Central memory CD4-positive, alpha-beta T cell (primary cell): Measurements from ENCODE around the gene HCN1.

Experiments
- DNase-seq: peaks from one replicate; pipeline ENCODE4 v3.0.0; 2022
- total RNA-seq, 3 experiments: gene quantifications; one replicate each; lab custom pipeline; 2026; lab: John Stamatoyannopoulos, UW

HCN1 gene
- total RNA-seq = 0 to 0.11 (median 0) reads per million in 3 experiments

DNA sequence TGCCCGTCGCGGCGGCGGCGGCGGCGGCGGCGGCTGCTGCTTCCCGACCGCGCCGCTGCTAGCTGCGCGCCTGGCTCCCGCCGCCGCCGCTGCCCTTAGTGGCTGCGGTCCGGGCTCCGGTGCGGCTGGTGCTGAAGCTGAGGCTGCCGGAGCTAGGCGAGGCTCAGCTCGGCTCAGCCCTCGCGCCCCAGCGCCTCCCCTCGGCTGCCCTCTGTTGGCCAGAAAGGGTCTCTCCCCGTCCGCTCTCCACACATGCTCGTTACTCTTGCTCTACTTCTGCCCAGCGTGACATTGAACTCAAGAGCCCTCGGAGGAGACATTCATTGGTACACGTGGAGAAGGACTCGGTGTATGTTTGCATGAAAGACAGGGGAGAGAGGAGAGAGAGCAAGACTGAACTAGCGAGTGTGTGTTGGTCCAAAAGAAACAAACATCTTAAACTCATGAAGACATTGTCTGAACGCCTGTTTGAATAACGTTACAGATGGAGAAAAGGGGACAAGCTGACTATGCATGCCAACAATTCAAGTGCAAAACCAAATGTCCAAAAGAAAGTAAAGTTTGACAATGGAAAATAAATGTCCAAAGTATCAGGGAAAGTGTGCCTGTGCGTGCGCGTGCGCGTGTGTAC lies at the start of gene HCN1:
Gene HCN1 (minus strand): TSS at position 175 of the 631 bp plus-strand sequence.
- DNase-seq = no peak

DNA sequence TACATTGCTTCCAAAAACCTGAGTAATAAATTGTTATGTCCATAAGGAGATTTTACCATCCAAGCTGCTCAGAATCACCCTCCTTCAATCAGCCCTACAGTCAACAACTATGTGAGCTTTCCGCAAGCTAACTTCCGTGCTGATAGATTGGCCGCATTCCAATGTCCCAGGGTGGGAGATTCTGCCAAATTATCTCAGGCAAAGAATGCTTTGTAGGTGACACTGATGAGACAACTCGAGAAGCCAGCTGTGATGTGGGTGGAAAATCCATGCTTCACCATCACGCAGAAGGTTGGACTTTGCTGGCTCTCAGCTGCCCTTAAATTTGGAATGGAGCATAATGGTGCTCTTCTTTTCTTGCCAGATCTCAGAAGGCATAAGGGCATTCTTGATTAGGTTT lies 44.9 kb upstream of the HCN1 start:
- DNase-seq = no peak

DNA sequence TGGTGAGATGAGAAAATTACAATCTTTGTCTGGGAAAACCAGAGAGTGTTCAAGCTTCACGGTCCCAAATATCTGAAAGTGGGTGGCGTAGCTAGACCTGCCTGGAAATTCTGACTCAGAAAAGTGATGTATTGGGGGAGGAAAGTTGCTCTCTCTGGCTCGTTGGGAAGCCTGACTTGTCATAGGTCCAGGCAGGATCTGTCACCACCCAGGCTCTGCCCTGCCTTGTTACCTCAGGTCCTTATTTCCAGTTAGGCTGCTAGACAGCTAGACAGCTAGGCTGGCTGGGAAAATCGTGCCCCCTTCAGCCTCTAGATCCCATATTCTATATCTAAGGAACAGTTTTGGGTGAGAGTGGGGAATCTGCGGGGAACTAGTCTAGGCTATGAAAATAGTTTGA lies 41.0 kb upstream of the HCN1 start:
- no peak for DNase-seq

DNA sequence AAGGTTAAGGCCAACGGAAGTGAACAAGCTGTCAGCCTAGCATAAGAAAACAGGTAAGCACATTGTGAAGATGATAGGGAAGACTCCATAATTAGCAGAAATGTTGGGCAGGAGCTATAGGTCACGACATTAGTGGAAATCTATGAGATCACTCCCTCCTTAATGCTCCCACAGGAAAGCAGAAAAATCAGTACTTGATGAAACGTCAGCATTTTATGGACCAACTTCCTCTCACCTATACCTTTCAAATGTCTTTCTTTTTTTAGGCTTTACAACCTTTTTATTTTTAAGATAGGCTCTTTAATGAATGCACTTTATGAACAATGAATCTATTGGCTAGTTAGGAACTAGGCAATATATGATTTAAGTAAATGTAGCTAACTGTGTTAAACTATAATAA lies 29.4 kb upstream of the HCN1 start:
- DNase-seq = no peak

DNA sequence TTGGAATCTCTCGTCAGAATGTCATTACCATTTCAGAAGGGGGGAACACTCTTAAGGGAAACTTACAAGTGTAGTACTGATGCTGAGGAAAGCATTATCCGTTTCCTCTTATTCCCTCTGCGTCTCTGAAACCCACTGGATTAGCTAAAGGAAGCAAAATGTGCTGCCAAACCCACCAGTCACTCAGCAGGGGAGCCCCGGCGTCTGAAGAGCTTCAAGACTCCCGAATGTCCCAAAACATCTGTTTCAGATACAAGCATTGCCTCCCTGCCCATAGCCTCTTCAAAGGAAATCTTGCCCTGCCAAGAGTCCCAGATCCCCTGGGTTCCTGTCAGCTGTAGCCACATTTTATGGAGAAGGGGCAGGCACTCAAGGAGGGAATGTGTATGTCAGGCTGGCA lies 1.0 kb upstream of the HCN1 start:
- DNase-seq = no peak

DNA sequence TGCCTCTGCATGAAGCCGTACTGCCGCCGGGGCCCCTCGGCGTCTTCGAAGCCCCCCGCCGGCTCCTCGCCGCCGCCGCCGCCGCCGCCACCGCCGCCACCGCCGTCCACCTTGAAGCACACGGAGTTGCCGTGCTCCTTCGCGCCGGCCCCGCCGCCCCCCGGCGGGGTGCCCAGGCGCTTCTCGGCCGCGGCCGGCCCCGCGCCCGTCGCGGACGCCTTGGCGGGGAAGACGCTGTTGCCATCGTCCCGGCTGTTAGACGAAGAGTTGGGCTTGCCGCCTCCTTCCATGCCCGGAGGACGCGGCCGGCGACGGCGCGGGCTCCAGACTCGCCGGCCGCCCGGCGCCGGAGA lies 400 bp downstream of the HCN1 start:
- no peak for DNase-seq

DNA sequence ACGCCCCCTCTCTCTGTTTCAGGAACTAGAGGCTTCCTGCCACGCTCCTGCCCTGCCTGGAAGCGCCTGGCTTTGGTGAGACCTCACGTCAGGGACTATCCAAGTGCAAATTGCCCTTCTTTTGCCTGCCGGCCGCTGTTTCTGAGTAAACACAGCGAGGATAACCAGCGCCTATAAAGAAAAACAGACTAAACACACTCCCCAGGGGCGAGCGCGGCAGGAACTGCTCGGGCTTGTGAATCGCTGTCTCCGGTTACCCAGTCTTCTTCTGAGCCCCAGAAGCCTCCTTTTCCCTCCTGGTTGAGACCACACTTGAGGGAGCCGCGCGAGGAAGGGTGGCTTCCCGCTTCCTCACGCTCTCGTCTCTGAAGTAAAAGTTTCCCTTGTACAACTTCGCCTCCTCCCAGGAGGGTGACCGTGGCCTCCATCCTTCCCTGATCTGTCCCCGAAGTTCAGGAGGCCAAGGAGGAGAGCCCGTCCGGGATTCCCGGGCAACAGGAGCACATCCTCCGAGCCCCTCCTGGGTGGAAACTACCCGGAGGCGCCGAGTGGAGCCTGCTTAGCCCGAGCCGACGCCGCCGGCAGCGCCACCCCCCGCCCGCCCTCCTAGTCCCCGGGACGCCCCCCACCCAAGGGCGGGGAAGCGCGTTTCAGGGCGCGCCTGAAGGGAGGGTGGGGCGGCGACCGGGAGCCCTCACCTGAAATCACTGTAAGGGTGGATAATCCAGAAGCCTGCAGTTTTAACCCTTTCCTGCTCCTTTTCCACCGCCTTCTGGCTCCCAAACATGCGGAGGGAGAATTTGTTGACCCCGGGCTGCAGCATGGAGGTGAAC lies 993 bp downstream of the HCN1 start:
- DNase-seq = no peak

DNA sequence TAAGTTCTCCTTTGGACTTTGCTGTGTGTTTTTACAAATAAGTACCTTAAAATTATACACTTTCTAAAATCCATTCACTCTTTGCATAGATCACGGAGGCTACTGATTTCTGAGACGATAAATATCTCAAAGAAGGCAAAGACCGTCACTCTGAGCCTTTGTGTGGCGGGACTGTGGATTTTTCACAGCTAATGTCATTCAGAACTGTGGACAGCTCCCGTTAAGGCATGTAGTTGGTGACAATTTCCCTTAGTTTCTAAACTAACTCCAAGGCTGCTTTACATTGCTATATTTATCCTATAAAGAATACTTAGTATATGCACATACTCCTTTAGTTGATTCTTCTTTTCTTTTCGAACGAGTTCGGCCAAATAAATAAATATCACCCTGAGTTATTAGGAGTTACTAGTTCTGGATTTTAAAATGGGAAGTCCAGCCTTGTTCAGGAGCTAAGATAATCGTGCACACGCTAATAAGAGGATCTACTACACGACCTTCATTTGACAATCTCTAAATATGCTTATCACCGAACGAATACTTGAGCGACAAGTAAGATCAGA lies 1.8 kb downstream of the HCN1 start:
- no peak for DNase-seq

DNA sequence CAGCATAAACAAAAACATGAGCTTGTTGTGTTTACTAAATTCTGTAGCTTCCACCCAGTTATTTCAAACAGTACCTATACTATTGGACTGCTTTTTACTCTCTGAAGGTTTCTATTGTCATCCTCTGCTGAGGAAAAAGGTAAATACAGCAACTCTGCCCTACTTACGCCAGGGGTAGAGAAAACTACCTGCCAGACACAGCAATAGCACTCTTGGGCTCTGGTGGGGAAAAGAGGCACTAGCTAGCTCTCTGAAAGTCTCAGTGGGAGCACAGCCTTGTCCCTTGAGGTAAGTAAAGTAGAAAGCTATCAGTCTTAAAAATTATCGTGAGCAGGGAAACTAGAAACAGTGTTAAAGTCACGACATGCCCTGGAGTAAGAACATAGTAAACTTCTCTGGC lies 3.7 kb downstream of the HCN1 start:
- no peak for DNase-seq

DNA sequence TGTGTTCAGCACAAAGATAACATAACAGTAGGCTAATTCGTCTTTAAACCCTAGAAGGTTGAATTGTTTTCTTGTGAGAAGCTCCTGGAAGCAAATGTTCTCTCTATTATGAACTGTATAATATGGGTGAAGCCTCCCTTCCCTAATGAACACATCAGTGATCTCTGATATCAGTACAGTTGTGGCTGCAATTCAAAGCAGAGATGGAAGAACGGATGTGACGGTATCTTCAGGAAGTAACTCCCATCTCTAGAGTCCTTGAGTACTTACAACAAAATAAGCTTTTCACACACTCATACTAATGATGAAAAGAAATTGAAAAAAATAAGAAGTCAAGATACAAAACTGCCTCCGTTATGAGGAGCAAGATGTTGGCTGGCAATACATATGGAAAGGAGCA lies 4.5 kb downstream of the HCN1 start:
- no peak for DNase-seq

DNA sequence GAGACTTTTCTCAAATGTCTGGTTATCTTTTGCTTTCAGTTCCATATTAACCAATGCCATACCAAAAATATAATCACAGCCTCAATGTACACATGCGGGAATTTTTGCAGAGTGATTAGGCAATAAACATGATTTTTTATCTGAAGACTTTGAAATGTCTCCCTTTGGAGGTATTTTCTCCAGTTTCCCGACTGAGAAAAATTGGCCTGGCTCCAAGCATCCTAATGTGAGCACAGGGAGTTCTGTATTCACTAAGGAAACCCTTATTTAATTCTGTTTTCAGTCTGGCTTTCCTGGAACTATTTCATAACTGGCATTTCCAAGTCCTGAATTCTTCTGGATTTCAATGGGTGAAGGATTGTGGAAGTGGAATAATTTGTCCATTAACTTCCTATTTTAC lies 8.5 kb downstream of the HCN1 start:
- DNase-seq = no peak

DNA sequence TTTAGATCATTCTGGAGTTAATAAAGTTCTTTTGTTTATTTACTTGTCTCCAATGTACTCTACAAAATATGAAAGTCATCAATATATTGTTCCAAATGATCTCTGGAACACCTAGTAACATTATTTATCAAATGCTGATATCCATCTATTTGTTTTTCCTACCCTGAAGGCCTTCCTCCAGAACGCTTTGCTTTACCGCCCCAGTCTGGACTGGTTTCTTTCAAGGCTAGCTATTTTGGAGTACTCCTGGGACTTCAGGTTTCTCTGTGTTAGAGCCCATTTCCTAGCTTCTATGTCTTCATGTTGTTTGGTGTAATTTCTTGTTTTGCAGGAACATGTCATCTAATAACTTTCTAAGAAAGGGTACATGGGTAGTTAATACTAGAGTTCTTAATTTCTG lies 9.6 kb downstream of the HCN1 start:
- no peak for DNase-seq

DNA sequence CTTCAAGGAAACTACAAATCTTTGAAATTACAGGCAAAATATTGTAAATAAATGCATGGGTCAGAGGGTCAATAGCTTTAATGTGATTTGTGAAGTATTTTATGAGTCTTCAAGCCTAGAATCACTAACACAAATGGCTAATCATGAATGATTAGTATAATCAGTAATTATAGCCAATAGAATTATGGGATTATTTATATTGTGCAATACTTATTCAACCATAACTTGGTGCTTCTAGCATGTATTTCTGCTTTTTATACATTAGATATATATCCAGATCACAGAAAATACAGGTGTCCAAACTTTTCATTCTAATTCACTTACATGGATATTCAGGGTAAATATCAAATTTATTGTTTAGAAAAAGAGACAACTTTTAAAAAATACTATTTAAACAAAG lies 12.1 kb downstream of the HCN1 start:
- DNase-seq = no peak

DNA sequence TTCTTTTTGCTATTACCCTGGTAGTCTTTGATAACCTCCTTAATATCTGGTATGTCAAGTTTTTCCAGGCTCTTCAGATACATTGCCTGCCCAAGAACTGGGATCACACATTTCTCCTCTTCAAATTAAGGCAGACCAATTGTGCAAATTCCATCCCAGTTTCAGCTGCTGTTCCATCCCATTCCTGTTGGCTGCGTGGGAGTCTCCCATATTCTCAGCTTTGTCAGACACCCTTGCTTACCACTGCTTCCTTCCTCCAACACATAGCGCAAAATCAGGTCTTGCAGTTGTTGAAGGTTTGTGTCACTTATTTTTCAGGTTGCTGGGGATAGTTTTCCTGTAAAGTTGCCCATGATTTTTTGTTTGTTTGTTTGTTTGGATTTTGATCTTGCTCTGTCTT lies 15.2 kb downstream of the HCN1 start:
- DNase-seq = no peak

DNA sequence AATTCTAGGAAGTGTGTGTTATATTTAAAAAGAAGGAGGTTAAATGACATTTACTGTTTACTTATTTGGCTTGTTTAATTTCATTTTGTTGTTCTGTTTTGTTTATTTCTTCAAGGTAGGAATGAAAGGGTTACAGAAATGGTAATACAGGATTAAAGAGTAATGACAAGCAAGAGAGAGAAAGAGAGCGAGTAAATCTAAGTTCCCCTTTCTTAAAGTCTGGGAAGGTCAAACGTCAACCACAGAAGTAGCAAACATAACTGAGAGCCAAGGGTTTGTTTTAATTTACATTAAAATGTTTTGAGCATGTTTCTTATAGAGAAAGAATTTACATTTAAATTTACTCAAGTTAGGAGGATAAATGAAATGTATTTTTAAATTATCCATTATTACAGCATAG lies 18.7 kb downstream of the HCN1 start:
- no peak for DNase-seq

DNA sequence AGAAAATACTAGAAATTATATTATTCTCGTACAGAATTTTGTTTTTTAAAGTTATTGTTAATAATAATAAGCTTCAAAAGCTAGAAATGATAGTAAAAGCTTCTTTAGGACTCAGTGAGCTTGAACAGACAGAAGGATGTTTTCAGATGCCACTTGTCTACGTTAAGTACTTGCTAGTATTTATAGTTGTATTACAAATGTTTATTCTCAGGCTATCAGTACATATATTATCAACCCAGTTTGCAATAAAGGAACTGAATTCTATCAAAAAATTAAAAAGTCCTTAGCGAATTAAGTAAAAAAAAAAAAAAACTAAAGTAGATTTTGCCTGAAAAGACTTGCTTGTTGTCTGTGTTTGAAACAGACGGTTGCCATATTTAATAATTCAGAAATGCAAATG lies 23.9 kb downstream of the HCN1 start:
- DNase-seq = no peak

DNA sequence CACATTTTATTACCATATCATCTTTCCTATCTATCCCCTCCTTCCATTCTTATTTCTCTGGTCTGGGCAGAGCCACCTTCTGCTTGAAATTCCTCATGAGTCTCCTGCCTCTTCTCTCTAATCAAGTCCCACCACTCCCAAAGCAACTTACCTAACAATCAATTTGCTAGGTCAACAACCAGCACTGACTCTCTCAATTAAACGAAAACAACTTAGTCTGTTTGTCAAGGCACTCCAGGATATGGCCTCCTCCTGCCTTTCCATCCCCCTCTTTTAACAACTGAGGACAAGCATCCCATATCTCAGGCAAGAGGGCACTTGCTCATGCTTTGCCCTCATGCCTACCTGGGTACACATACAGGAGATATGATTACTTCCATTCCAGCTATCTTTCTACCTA lies 47.4 kb downstream of the HCN1 start:
- no peak for DNase-seq

DNA sequence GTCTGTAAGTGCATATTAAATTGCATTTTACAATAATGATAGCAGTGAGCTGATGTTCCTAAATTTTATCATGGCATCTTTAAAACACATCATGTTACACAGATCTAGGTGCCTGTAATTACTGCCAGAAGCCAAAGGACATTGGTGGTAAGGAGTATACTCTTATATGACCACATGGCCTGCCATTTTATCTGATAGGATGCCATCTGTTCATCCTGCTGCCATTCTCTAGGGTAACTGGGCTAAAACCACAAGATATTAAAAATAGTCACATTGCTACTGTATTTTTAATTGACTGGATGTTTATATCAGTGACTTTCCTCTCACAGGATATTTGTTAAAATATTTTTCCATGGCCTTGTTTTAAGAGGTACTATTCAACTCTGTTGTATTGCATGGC lies 53.1 kb downstream of the HCN1 start:
- DNase-seq = no peak

DNA sequence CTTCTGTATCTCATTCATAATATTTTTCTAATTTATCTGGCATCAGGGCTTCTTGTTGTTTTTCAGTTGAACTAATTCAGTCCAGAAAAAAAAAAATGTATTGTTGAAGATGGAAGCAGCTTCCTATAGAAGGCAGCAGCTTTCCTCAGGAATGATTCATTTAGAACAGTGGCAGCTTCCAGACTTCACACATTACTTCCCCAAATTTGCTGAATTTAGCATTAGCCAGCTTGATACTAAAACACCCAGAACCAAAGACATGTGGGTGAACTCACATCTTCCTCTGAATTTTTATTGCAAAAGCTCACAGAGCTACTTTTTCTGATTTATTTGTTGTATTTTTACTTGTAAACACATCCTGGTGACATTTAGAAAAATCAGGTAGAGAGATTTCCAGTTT lies 53.8 kb downstream of the HCN1 start:
- no peak for DNase-seq

DNA sequence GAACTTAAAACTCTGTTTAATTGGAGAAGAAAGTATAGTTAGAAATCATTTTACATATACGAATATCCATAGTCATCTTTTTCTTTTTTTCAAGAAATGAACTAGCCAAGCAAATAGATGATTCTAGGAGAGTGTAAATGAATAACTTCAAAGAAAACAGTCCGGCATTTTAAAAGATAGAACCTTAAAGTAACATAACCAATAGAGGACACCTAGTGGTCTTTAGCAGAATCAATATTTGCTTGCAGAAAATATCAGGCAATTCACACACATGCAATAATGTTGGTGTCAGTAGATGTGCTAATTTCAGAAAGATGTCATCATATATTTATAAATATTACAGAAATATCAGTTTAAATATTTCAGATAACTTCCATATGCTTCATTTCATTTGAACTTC lies 57.1 kb downstream of the HCN1 start:
- no peak for DNase-seq

DNA sequence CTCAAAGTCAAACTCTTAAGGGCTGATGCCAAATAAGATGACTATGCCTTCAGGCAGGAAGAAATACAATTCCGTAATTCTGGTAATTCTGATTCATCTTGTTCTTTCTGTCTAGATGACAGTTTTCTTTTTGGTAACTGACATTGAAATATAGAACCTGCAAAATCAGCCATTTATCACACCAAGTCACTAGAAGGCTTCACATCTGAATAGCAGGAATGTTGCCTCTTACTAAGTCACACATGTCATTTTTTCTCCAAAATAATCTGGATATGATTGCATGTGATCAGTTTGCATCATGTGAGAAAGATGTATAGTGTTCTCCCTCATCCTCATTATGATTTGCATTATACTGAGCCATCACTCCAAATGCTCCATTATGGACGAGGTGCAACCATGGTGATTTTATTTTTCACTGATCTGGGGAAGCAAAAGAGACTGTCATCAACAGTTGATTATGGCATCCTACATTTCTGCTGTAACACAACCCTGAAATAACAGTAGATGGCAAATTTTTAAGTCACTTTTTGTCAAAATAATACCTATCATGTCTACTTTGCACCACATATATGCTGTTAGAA lies 69.0 kb downstream of the HCN1 start:
- DNase-seq = no peak

DNA sequence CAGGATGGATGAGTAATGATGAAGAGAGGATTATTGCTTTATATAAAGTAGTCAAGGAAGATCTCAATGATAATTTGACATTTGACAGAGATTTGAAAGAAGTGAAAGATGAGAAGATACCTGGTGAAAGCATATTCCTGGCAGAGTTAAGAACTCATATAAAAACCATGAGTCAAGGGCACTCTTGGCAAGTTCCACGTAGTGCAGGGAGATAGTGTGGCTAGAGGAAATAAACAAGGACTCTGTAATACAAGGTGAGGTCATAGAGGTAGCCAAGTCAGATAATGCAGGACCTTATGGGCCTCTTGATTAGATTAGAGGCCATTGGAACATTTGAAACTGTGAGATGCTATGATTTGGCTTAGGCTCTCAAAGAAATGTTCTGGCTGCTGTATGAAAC lies 72.3 kb downstream of the HCN1 start:
- no peak for DNase-seq

DNA sequence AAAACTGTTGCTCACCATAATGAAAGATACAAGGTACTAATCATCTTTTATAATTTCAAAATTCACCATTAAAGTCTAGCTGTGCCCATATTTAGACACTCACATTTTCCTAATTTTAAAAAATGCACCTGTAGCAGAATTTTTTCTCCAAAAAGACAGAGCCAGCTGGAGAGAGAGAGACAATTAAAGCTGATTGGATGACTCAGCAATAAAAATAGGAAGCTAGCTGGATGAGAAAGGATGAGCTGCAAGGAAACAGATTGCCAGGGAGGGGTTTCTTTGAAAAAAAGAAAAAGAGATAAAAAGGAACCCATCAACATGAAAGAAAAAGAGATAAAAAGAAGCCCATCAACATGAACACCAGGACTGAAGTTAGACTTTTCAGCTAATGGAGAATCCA lies 73.8 kb downstream of the HCN1 start:
- no peak for DNase-seq

DNA sequence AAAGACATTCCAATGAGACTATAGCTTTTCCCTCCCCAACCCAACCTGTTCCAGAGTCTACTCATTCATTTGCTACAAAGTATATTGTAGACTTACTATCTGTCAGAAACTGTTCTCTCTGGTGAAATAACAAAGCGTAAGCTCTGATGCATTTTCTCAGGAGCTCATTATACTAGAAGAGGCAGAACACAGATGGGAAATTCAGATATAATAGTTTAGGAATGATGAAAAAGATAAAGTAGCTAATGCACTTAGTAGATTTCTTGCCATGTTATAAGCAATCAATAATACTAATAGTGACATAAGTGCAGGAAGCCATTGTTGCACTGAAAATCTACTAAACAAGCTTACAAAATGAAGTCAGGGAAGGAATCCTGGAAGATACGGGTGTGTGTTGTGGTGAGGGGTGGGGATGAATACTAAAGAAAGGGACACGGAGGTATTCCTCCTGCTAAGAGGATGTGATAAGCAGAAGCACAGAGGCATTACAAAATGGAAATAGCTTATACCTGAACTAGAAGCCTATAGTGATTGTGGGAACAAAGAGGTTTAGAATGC lies 78.2 kb downstream of the HCN1 start:
- no peak for DNase-seq
